ENCODE results near the gene TAF1B.

Gene TAF1B

GRCh38 chr2:9952286-9952737 lies 109.0 kb downstream of the TAF1B start:
- Histone ChIP-seq H3K27me3 (ENCODE audit: insufficient read depth, low read length) (no peaks in the 10 kb centered on the region), H3K79me2 (ENCODE audit: insufficient read depth, low read length) (no peaks in the 10 kb centered on the region), H3F3A (ENCODE audit: insufficient read depth, low read length) (no peaks in the 10 kb centered on the region), H4K20me1 (ENCODE audit: insufficient read depth, low read length) (no peaks in the 10 kb centered on the region), H3K4me1 (ENCODE audit: insufficient read depth, low read length, severe bottlenecking) (peaks cover 17% of the 10 kb centered on the region), H3K9me3 (ENCODE audit: low read length) (no peaks in the 10 kb centered on the region), H3K9me2 (ENCODE audit: low read depth, low read length) (no peaks in the 10 kb centered on the region), H3K9ac (ENCODE audit: low read length) (peak overlapping the region; percentile 76), H2AFZ (ENCODE audit: low read length) (no peak overlapping the region), H3K4me3 (ENCODE audit: low read depth, low read length, poor library complexity, severe bottlenecking) (peak overlapping the region; percentile 89), H3K4me2 (ENCODE audit: low read length) (peak overlapping the region; percentile 88), H3K36me3 (ENCODE audit: insufficient read depth, low read length) (no peaks in the 10 kb centered on the region), H3K27ac (ENCODE audit: low read depth, low read length, poor library complexity, severe bottlenecking) (no peak overlapping the region)
- TF ChIP-seq CTCF (IDR thresholded peaks at IDR 0.05; ENCODE audit: low read length) (no peak), EZH2 (IDR thresholded peaks at IDR 0.05; ENCODE audit: borderline replicate concordance, low read length) (no peak)

GRCh38 chr2:9952856-9953503 lies 109.7 kb downstream of the TAF1B start:
- H4K20me1 ChIP-seq (ENCODE audit: insufficient read depth, low read length) = no peaks in the 10 kb centered on the region
- H2AFZ ChIP-seq (ENCODE audit: low read length) = 0 out of 2 replicates have a peak overlapping the region, but pooled peaks have one; percentile 5
- no peaks in the 10 kb centered on the region for H3K79me2 ChIP-seq (ENCODE audit: insufficient read depth, low read length)
- TF ChIP-seq EZH2 (IDR thresholded peaks at IDR 0.05; ENCODE audit: borderline replicate concordance, low read length) = no peak
- TF ChIP-seq CTCF (IDR thresholded peaks at IDR 0.05; ENCODE audit: low read length) = no peak
- H3K9me2 ChIP-seq (ENCODE audit: low read depth, low read length) = no peaks in the 10 kb centered on the region
- no peak overlapping the region for H3K27ac ChIP-seq (ENCODE audit: low read depth, low read length, poor library complexity, severe bottlenecking)
- H3K9me3 ChIP-seq (ENCODE audit: low read length) = no peaks in the 10 kb centered on the region
- H3K27me3 ChIP-seq (ENCODE audit: insufficient read depth, low read length) = no peaks in the 10 kb centered on the region
- peak overlapping the region; percentile 88 for H3K4me2 ChIP-seq (ENCODE audit: low read length)
- H3K9ac ChIP-seq (ENCODE audit: low read length) = peak overlapping the region; percentile 76
- no peaks in the 10 kb centered on the region for H3K36me3 ChIP-seq (ENCODE audit: insufficient read depth, low read length)
- H3K4me1 ChIP-seq (ENCODE audit: insufficient read depth, low read length, severe bottlenecking) = peaks cover 17% of the 10 kb centered on the region
- H3F3A ChIP-seq (ENCODE audit: insufficient read depth, low read length) = no peaks in the 10 kb centered on the region
- peak overlapping the region; percentile 89 for H3K4me3 ChIP-seq (ENCODE audit: low read depth, low read length, poor library complexity, severe bottlenecking)

- Histone ChIP-seq H3K9ac (ENCODE audit: low read length) (no peak overlapping the region), H3K4me1 (ENCODE audit: insufficient read depth, low read length, severe bottlenecking) (peaks cover 17% of the 10 kb centered on the region), H3K27ac (ENCODE audit: low read depth, low read length, poor library complexity, severe bottlenecking) (no peak overlapping the region), H3K9me3 (ENCODE audit: low read length) (no peaks in the 10 kb centered on the region), H3K36me3 (ENCODE audit: insufficient read depth, low read length) (no peaks in the 10 kb centered on the region), H4K20me1 (ENCODE audit: insufficient read depth, low read length) (no peaks in the 10 kb centered on the region), H3F3A (ENCODE audit: insufficient read depth, low read length) (no peaks in the 10 kb centered on the region), H3K4me3 (ENCODE audit: low read depth, low read length, poor library complexity, severe bottlenecking) (no peak overlapping the region), H3K9me2 (ENCODE audit: low read depth, low read length) (no peaks in the 10 kb centered on the region), H2AFZ (ENCODE audit: low read length) (no peak overlapping the region), H3K4me2 (ENCODE audit: low read length) (no peak overlapping the region), H3K27me3 (ENCODE audit: insufficient read depth, low read length) (no peaks in the 10 kb centered on the region), H3K79me2 (ENCODE audit: insufficient read depth, low read length) (no peaks in the 10 kb centered on the region)
- TF ChIP-seq CTCF (IDR thresholded peaks at IDR 0.05; ENCODE audit: low read length) (no peak), EZH2 (IDR thresholded peaks at IDR 0.05; ENCODE audit: borderline replicate concordance, low read length) (no peak)
Measured at GRCh38 chr2:9954136-9954535, 110.9 kb downstream of the TAF1B start.

Data from OCI-LY1 (cell line).